ENCODE data around the gene AIF1L.

DNA sequence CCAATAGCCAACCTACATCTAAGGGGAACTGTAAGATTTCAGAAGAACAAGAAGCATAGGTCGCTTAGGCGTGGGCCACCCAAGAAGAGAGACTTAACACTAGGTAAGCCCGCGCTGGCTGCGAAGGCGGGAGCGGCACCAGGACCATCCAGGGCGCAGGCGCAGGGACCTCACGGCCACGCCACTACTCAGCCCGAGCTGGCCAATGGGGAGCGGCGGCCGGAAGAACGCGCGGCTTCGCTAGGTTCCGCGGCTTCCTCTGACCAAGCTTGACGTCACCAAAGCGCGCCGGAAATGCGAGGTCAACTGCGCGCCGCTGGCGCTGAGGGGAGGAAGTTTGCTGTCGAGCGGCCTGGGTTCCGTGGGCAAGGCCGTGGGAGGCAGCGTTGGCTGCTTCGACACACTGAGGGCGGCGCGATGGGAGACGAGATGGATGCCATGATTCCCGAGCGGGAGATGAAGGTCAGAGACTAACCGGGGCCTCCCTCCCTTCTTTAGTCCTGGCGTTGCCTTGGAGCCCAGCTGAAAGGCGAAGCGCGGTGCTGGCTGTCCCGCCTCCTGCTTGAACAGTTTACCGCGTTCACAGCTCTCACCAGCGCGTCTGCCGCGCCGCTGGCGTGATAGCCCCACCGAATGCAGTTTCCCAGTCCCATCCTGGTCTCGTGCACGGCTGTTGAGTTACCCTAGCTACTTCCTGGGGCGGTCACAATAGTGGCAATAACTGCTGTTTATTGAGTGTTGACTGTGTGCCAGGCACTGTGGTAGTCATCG is 29.1 kb downstream of the AIF1L start, which contains the start of gene NUP214:
- TF ChIP-seq, protein P1, sequence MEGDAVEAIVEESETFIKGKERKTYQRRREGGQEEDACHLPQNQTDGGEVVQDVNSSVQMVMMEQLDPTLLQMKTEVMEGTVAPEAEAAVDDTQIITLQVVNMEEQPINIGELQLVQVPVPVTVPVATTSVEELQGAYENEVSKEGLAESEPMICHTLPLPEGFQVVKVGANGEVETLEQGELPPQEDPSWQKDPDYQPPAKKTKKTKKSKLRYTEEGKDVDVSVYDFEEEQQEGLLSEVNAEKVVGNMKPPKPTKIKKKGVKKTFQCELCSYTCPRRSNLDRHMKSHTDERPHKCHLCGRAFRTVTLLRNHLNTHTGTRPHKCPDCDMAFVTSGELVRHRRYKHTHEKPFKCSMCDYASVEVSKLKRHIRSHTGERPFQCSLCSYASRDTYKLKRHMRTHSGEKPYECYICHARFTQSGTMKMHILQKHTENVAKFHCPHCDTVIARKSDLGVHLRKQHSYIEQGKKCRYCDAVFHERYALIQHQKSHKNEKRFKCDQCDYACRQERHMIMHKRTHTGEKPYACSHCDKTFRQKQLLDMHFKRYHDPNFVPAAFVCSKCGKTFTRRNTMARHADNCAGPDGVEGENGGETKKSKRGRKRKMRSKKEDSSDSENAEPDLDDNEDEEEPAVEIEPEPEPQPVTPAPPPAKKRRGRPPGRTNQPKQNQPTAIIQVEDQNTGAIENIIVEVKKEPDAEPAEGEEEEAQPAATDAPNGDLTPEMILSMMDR (IDR thresholded peaks at IDR 0.05): peak in 1 of 4 experiments; percentile 1
- TF ChIP-seq POLR2A (IDR thresholded peaks at IDR 0.05): peak; percentile 85 to 87
